ENCODE measurements around the gene UNC80.

The UNC80 gene

GRCh38 chr2:210003359-210003758 lies 231.7 kb downstream of the UNC80 start:
- in situ Hi-C loops (cut with MboI; ENCODE audit: low sequenced_read_pairs) = no loop called here

DNA sequence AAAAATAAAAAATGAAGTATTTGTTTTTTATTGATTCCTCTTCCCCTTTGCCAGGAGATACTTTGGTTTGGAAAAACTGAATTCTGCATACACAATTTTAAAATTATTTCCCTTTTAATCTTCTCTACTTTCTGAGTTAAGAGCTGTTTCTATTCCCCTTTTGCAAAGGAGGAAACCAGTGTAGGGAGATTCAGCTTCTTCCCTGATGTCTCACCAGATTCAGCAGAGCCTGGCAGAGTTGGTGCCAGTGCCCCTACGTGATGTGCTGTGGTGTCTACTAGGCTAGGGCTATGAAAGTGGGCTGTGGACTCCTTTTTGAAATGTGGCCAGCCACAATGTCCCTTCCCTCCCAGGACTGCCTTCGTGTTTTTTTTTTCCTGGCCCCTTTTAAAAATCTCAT lies 233.2 kb downstream of the UNC80 start:
- in situ Hi-C loops (cut with MboI; ENCODE audit: low sequenced_read_pairs) = no loop called here

DNA sequence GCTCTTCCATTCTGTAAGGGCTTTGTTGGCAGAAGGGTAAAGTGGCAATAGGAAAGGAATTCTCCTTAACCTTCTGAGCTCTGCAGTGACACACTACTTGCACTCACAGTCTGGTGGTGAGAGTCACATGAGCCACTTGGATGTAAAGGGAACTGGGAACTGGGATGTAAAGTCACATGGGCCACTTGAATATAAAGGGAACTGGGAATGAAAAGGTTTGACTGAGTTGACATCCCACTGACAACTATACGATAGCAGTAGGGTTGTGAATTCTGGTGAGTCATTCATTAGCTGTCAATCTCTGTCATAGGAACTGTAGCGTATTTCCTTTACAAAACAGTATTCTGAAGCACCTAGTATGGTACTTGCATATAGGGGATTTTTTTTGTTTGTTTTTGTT lies 236.3 kb downstream of the UNC80 start:
- in situ Hi-C loops (cut with MboI; ENCODE audit: low sequenced_read_pairs) = no loop called here

GRCh38 chr2:210009126-210009525 lies 237.5 kb downstream of the UNC80 start:
- in situ Hi-C loops (cut with MboI; ENCODE audit: low sequenced_read_pairs) = no loop called here

GRCh38 chr2:210009896-210010295 lies 238.3 kb downstream of the UNC80 start:
- in situ Hi-C loops (cut with MboI; ENCODE audit: low sequenced_read_pairs) = no loop called here

GRCh38 chr2:210020138-210020537 lies 248.5 kb downstream of the UNC80 start:
- in situ Hi-C loops (cut with MboI; ENCODE audit: low sequenced_read_pairs) = no loop called here

GRCh38 chr2:210022824-210023223 lies 251.2 kb downstream of the UNC80 start:
- in situ Hi-C loops (cut with MboI; ENCODE audit: low sequenced_read_pairs) = no loop called here

GRCh38 chr2:210027608-210028007 lies 256.0 kb downstream of the UNC80 start:
- in situ Hi-C loops (cut with MboI; ENCODE audit: low sequenced_read_pairs) = no loop called here

GRCh38 chr2:210028178-210028577 lies 256.5 kb downstream of the UNC80 start:
- in situ Hi-C loops (cut with MboI; ENCODE audit: low sequenced_read_pairs) = no loop called here

DNA sequence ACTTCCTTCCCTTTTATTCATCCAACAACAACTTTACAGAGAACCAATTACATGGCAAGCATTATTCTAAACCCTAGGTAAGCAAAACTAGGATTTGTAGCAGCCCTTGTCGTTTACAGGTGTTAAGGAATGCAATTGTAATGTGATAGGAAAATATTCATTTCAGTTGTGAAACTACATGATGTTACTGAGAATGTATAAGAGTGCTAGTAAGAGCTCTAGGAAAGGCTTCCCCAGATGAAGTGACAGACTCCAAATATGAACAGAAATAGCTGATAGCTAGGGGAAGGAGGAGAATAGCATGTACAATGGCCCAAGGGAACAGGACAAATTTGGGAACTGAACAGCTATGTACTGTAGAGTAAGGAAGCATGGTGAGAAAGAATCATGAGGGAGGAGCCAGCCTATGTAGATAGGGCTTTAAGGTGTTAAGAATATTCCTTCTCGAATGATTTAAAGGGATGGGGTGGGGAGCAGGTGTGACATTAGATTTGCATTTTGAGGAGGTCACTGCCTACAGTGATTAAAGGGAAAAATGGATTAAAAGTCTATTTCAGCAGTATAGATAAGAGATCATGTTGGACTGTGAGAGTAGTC lies 262.6 kb downstream of the UNC80 start:
- in situ Hi-C loops (cut with MboI; ENCODE audit: low sequenced_read_pairs) = no loop called here

GRCh38 chr2:210035679-210036078 lies 264.0 kb downstream of the UNC80 start:
- in situ Hi-C loops (cut with MboI; ENCODE audit: low sequenced_read_pairs) = no loop called here

DNA sequence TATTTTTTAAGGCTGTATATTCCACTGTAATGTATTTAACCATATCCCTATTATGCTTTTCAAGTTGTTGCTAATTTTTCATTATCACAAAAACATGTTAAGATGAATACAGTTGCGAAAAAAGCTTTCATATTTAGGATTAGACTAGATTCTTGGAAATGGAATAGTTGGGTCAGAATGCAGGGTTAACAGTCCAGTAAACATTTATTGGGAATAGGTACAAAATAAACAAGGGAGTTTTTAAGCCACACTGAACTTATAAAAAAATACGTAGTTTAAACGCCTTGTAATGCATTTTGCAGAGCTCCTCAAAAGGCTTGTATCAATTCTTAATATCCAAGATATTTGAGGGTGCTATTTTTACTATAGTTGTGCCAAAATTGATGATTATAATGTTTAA lies 266.4 kb downstream of the UNC80 start:
- in situ Hi-C loops (cut with MboI; ENCODE audit: low sequenced_read_pairs) = no loop called here

GRCh38 chr2:210046851-210047500 lies 275.3 kb downstream of the UNC80 start:
- in situ Hi-C loops (cut with MboI; ENCODE audit: low sequenced_read_pairs) = no loop called here

All from HL-60/S4 (cell line).